ENCODE data around the gene NFIX. TPM values are rescaled to one million over a fixed set of nuclear protein-coding genes. Genes with fewer than 3 reads are reported as not detected.

NFIX gene
- total RNA-seq, 1 donor from 2014 or later, result 8.4 TPM

GRCh38 chr19:13051557-13052165 lies 56.4 kb downstream of the NFIX start:
- peaks cover 39% of the 10 kb centered on the region for H3K27me3 Mint-ChIP-seq (ENCODE audit: low read depth, unreplicated experiment)
- Histone ChIP-seq H3K27ac (ENCODE audit: low read depth, low read length) (no peak overlapping the region), H2AFZ (ENCODE audit: low read depth, low read length) (no peak overlapping the region), H3K79me2 (ENCODE audit: insufficient read depth, low read length) (peaks cover 71% of the 10 kb centered on the region), H3K9ac (ENCODE audit: low read length) (peak overlapping the region; percentile 9), H3K4me3 (ENCODE audit: insufficient read depth, low read depth, low read length) (no peak overlapping the region), H3K36me3 (ENCODE audit: insufficient read depth, low read length) (no peaks in the 10 kb centered on the region), H4K20me1 (ENCODE audit: insufficient read depth, low read length) (peaks cover 31% of the 10 kb centered on the region), H3K9me3 (ENCODE audit: insufficient read depth, low read depth, low read length) (no peaks in the 10 kb centered on the region), H3K27me3 (ENCODE audit: insufficient read depth, low read length) (no peaks in the 10 kb centered on the region), H3K4me1 (ENCODE audit: insufficient read depth, low read length) (peaks cover 60% of the 10 kb centered on the region), H3K4me2 (ENCODE audit: low read length) (peak overlapping the region; percentile 87)
- H3K9me3 Mint-ChIP-seq (ENCODE audit: unreplicated experiment), result no peaks in the 10 kb centered on the region
- peaks cover 39% of the 10 kb centered on the region for H3K4me1 Mint-ChIP-seq (ENCODE audit: low read depth, unreplicated experiment)
- peak overlapping the region; percentile 68 for H3K4me3 Mint-ChIP-seq (ENCODE audit: unreplicated experiment)
- no peak overlapping the region for H3K27ac Mint-ChIP-seq (ENCODE audit: unreplicated experiment)
- no peak for FAIRE-seq
- no peak for DNase-seq (ENCODE audit: low read depth)
- no peak for TF ChIP-seq CTCF (IDR thresholded peaks at IDR 0.05; ENCODE audit: insufficient read depth, low read depth, low read length)
- no peak for TF ChIP-seq EZH2 (IDR thresholded peaks at IDR 0.05; ENCODE audit: insufficient read depth, low read length)
- H3K36me3 Mint-ChIP-seq (ENCODE audit: low read depth, unreplicated experiment), result peaks cover 3% of the 10 kb centered on the region

GRCh38 chr19:13052447-13053175 lies 57.3 kb downstream of the NFIX start:
- Histone ChIP-seq H3K4me2 (ENCODE audit: low read length) (peak overlapping the region; percentile 87), H3K9me3 (ENCODE audit: insufficient read depth, low read depth, low read length) (no peaks in the 10 kb centered on the region), H3K79me2 (ENCODE audit: insufficient read depth, low read length) (peaks cover 71% of the 10 kb centered on the region), H3K27ac (ENCODE audit: low read depth, low read length) (peak overlapping the region; percentile 98), H3K9ac (ENCODE audit: low read length) (peak overlapping the region; percentile 86), H2AFZ (ENCODE audit: low read depth, low read length) (no peak overlapping the region), H4K20me1 (ENCODE audit: insufficient read depth, low read length) (peaks cover 26% of the 10 kb centered on the region), H3K4me3 (ENCODE audit: insufficient read depth, low read depth, low read length) (no peak overlapping the region), H3K36me3 (ENCODE audit: insufficient read depth, low read length) (no peaks in the 10 kb centered on the region), H3K27me3 (ENCODE audit: insufficient read depth, low read length) (no peaks in the 10 kb centered on the region), H3K4me1 (ENCODE audit: insufficient read depth, low read length) (peaks cover 69% of the 10 kb centered on the region)
- H3K4me3 Mint-ChIP-seq (ENCODE audit: unreplicated experiment), result peak overlapping the region; percentile 40
- DNase-seq (ENCODE audit: low read depth) (no peak), FAIRE-seq (no peak)
- H3K4me1 Mint-ChIP-seq (ENCODE audit: low read depth, unreplicated experiment), result peaks cover 43% of the 10 kb centered on the region
- no peak for TF ChIP-seq CTCF (IDR thresholded peaks at IDR 0.05; ENCODE audit: insufficient read depth, low read depth, low read length)
- no peak for TF ChIP-seq EZH2 (IDR thresholded peaks at IDR 0.05; ENCODE audit: insufficient read depth, low read length)
- H3K27me3 Mint-ChIP-seq (ENCODE audit: low read depth, unreplicated experiment), result peaks cover 32% of the 10 kb centered on the region
- H3K27ac Mint-ChIP-seq (ENCODE audit: unreplicated experiment), result no peak overlapping the region
- H3K9me3 Mint-ChIP-seq (ENCODE audit: unreplicated experiment), result no peaks in the 10 kb centered on the region
- no peaks in the 10 kb centered on the region for H3K36me3 Mint-ChIP-seq (ENCODE audit: low read depth, unreplicated experiment)

- Histone ChIP-seq H3K4me2 (ENCODE audit: low read length) (peak overlapping the region; percentile 87), H3K27me3 (ENCODE audit: insufficient read depth, low read length) (no peaks in the 10 kb centered on the region), H3K79me2 (ENCODE audit: insufficient read depth, low read length) (peaks cover 71% of the 10 kb centered on the region), H3K9ac (ENCODE audit: low read length) (peak overlapping the region; percentile 86), H4K20me1 (ENCODE audit: insufficient read depth, low read length) (peaks cover 20% of the 10 kb centered on the region), H2AFZ (ENCODE audit: low read depth, low read length) (no peak overlapping the region), H3K9me3 (ENCODE audit: insufficient read depth, low read depth, low read length) (no peaks in the 10 kb centered on the region), H3K27ac (ENCODE audit: low read depth, low read length) (peak overlapping the region; percentile 98), H3K36me3 (ENCODE audit: insufficient read depth, low read length) (no peaks in the 10 kb centered on the region), H3K4me3 (ENCODE audit: insufficient read depth, low read depth, low read length) (no peak overlapping the region), H3K4me1 (ENCODE audit: insufficient read depth, low read length) (peaks cover 75% of the 10 kb centered on the region)
- Mint-ChIP-seq H3K36me3 (ENCODE audit: low read depth, unreplicated experiment) (no peaks in the 10 kb centered on the region), H3K27me3 (ENCODE audit: low read depth, unreplicated experiment) (peaks cover 29% of the 10 kb centered on the region), H3K4me1 (ENCODE audit: low read depth, unreplicated experiment) (peaks cover 44% of the 10 kb centered on the region), H3K27ac (ENCODE audit: unreplicated experiment) (peak overlapping the region; percentile 87), H3K4me3 (ENCODE audit: unreplicated experiment) (no peak overlapping the region), H3K9me3 (ENCODE audit: unreplicated experiment) (no peaks in the 10 kb centered on the region)
- TF ChIP-seq EZH2 (IDR thresholded peaks at IDR 0.05; ENCODE audit: insufficient read depth, low read length), result no peak
- no peak for TF ChIP-seq CTCF (IDR thresholded peaks at IDR 0.05; ENCODE audit: insufficient read depth, low read depth, low read length)
- FAIRE-seq (no peak), DNase-seq (ENCODE audit: low read depth) (no peak)
Observed at GRCh38 chr19:13053238-13053637, 58.0 kb downstream of the NFIX start.

Measured in astrocyte (in vitro differentiated cells and primary cell).